ENCODE data around the gene LRRC75B.

LRRC75B gene

DNA sequence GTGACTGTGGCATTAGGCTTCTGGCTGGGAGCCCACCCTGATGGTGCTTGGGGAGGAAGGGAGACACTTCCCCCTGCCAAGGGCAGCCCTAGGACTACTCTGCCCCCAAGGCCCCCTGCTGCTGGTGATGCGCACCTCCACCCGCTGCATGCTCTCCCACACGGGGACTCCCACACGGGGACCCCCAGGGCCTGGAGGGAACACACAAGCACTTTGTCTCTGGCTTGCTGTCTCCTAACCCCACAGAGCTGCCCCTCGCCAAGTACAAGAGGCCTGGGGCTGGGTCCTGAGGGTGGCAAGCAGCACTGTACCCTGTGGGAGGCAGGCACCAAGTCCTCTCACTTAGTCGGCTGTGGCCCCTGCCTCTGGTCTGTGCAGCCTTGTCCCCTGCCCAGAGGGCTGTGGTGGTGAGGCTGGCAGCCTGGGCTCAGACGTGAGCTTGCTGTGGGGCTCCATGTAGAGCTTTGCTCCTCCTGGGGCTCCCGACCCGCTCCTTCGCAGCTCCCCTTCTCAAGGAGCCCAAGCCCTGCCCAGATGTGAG, 7.9 kb downstream of the LRRC75B start:
- no peak for DNase-seq

DNA sequence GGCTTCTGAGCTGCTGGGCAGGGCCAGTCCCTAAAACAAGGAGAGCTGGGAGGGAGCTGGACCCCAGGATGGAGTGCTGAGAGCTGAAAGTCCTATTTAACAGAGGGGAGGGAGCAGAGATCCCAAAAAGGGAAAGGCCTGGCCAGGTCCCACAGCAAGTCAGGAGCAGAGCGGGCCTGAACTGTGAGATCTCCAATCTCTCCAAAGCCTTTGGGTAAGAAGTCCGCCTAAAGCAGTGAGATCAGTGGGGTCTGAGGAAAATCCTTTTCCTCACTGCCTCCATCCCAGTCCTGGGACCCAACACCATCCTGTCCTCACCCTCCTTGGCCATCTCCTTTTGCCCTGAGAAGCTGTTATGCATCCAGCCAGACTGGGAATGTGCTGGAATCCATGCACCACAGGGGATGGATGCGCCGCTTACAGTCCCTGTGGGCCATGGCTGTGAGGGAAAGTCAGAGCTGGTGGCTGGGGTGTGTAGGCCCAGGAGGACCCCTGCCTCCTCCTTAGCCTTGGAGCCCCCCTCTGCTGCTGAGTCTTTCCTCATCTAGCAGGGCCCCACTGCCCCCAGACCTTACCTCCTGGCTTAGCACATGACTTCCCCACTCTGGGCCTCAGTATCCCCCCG, 8.6 kb downstream of the LRRC75B start:
- DNase-seq, result no peak

DNA sequence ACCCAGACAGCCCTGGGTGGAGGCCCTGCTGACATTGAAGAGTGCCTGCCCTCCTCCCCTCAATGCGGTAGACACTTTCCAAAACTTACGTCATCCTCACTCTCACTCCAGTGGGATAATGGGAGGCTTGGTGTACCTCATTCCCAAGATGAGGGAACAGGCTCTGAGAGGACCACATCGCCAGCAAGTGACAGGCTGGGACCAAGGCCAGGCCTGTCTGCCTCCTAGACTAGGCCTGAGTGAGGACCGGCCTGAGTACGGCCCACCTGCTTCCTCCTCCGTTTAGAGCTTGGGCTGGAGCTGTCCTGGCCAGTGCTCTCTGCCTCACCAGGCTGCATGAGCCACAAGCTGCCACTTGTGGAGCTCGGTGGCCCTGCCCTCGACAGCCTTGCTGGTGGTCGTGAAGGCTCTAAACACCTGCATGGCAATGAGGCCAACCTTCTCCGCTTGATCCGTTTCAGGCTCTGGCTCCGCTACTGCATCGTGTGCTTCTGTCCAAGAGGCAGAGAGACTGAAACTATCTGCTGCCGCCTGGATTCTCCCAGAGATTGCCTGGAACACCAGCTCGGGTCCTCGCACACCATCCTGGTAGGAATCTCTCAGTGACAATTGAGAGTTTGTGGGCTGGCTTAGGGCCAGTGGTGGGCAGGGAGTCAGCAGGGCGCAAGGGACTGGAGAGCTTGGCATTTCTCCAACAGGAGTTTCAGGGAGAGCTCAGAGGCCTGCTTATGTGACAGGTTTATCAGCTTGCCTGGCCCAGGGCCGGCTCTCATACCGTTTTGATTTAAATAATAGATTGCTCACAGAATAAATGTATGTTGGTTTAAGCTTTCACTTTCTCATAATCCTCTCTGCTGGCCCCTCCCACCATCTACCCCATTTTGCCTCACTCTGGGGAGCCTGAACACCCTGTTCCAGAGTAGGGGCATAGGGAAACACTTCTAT, 9.4 kb downstream of the LRRC75B start:
- DNase-seq, result no peak

DNA sequence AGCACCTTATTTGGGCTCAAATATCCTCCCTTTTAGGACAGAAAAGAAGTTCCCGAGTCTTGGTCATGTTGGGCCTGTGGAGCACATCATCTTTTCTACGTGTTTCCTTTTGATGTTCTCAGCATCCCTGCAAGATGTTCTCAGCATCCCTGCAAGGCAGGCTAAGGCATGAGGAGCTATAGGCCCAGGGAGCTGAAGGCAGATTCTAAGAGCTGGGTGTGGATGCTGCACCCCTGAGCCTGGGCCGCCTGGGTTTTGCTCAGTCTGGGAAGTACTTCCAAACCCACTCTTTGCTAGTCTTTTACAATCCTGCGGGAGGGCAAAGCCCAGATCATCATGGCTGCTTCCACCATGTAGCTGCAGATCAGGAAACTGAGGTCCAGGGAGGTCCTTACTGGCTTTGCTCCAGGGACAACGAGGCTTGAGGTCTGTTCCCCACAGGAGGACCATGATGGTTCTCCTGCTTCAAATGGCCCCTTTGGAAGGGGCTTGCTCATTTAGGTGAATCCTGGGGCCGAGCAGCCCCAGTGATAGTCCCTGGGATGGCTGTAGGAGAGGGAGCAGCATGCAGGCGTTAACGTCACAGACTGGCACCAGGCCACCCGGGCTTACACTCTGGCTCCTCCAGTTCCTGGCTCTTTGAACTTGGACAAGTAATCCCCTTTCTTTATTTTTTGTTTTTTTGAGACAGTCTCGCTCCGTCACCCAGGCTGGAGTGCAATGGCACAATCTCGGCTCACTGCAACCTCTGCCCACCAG, 10.6 kb downstream of the LRRC75B start:
- DNase-seq, result no peak

DNA sequence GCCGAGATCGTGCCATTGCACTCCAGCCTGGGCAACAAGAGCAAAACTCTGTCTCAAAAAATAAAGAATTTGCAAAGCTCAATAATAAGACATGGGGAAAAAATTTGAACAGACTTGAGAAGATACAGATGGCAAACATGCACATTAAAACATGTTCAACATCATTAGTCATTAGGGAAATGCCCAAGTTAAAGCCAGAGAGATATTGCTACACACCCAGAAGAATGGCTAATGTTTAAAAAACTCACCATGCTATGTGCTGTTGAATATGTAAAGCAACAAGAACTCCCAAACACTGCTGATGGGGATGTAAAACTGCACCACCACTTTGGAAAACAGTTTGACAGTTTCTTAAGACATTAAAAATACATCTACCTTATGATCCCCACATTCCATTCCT, 12.6 kb downstream of the LRRC75B start:
- DNase-seq, result no peak

DNA sequence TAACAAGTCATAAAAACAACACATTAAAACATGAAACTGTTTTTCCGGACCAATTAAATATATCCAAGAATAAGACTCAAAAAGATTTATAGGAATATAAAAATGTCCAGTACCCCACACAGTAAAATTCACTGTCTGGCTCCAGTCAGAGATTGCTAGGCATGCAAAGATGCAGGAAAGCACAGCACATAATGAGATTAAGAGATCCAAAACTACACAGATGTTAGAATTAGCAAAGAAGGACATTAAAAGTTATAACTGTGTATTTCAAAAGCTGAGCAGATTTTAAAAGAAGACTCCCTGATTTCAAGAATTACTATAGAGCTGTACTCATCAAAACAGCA, 13.6 kb downstream of the LRRC75B start:
- no peak for DNase-seq

DNA sequence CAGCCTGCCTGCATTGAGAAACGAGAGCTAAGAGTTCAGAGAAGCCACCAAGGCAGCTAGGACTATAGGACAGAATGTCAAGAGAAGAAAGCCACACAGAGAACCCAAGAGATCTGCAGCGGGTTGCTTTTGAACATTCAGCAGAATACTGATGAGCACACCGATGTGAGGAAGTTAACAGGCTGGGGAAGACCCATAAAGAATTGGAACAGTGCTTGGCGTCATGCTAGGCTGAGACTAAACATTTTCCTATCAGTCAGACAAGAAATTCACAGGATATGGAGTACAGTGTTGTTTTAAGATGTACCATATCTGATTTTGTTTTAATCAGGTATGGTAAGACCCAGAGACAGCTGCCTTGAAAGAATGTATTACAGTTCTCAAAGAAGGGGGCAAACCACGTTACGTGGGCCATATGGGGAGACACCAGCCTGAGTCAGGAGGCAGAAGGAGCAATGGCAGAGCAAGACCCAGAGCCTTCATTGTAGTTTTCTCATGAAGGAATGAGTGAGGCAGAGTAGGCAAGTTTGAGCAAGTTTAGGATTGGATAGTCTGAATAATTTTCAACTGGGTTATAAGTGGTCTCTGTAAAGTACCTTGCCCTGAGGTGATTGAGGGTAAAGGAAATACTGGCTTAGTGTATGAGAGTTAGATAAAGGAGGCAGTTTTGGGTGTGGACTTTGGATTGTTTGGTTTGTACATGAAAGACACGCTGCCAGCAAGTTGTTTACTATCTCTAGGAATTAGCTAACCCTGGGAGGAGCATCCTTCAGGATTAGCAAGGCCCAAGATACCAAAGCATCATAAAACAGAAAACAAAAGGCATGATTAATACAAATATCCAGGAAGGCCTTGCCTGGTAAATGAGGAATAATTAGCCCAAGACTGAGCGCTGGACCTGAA, 14.3 kb downstream of the LRRC75B start:
- no peak for DNase-seq

DNA sequence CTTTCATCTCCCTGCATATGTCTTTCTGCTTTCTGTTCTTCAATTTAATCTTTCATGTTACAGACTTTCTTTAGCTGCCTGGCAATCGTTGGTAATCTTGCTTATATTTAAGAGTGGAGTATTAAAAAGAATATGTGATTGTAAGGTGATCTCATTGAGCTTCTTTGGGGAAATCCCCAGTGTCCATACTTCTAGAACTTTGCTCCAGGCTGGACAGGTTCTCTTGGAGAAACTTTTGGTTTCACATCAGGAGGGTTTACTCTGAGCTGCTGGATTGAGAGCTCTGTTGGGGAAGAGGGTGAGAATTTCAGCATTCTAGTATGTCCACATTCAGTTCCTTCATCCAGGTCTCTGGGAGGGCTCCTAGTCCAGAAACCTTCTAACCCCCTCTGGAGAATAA, 16.1 kb downstream of the LRRC75B start:
- no peak for DNase-seq

DNA sequence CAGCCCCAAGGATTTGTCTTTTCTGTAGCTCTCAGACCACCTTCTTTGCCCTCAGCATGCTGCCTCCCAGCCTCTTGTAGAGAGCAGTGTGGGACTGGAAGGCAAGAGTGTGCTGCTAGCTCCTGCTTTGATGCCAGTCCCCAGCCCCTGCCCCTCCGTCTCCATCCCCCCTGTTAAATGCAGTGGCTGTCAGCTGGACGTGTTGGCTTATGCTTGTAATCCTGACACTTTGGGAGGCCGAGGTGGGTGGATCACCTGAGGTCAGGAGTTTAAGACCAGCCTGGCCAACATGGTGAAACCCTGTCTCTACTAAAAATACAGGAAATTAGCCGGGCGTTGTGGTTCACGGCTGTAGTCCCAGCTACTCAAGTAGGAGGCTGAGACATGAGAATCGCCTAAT, 21.6 kb downstream of the LRRC75B start:
- DNase-seq, result no peak

DNA sequence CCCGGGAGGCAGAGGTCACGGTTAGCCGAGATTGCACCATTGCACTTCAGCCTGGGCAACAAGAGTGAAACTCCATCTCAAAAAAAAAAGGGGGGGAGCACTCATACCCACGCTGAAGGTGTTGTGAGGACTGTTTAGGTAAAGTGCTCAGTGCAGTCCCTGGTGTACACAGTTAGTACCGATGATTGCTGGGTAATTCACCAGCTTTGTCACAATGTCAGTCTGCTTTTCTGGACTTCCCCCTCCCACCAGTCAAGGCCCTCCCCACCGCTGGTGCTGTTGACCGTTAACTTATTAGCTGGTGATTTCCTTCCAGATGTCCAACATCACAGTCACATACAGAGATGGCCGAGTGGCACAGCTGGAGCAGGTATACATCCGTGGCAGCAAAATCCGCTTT, 25.2 kb downstream of the LRRC75B start:
- DNase-seq, result no peak

DNA sequence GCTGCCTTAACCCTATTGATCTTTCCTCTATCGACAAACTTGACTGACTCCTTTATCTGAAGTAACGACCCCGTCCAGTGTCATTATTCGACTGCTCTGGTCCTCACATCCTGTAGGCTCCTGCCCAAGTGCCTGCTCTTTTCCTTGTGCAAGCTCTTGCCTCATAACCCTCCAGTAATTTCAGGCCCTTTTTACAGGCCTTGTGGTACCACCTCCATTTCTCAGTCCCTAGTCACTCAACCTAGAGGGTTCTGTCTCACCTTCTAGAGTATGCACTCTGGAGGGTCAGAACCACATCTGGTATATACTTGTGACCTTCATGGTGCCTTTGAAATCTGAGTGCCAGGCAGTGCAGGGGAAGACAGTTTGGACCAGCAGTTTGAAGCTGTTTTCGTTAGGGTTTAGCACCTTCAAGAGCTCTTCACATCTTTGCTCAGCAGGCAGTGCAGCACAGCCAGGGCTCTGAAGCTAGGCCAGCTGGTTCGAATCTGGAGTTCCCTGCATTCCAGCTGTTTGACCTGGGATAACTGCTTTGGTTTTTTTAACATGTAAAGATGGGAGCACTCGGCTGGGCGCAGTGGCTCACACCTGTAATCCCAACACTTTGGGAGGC, 25.9 kb downstream of the LRRC75B start:
- no peak for DNase-seq

DNA sequence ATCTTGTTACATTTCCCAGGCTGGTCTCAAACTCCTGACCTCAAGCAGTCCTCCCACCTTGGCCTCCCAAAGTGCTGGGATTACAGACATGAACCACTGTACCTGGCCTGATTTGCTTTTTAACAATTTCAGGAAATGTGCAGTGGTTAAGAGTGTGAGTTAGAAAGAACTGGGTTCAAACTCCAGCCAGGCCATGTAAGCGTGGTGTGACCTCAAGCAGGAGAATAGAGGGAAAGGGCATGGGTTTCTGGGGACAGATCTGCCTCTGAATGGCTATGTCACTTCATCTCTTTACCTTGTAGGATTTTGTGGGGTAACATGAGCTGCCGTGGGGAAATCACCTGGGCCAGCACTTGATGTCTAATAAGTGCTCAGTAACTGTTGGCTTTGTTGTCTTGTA, 27.8 kb downstream of the LRRC75B start:
- no peak for DNase-seq

DNA sequence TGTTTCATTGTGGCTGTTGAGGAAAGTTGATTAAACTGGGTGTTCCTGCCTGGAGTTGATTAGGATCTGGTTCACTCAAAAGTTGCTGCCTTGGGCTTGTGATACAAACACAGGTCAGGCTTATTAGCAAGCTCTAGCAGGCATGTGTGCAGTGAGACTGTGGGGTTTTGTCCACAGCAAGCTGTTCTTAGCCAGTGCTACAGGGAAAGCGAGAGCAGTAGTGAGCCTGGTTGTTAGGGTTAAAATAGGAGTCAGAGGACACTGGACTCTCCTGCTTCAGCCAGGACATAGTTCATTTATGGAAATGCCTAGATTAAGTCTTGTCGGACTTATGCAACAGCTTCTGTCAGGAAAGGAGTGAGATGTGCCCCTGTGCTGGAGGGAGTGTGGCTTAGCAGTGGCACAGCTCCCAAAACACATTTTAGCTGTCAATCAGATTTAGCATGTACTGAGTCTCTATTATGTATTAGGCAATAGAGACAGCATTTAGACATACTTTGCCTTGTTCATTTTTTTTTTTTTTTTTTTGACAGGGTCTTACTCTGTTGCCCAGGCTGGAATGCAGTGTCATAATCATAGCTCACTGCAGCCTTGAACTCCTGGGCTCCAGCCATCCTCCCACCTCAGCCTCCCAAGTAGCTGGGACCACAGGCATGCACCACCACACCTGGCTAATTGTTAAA, 28.4 kb downstream of the LRRC75B start:
- DNase-seq, result no peak

DNA sequence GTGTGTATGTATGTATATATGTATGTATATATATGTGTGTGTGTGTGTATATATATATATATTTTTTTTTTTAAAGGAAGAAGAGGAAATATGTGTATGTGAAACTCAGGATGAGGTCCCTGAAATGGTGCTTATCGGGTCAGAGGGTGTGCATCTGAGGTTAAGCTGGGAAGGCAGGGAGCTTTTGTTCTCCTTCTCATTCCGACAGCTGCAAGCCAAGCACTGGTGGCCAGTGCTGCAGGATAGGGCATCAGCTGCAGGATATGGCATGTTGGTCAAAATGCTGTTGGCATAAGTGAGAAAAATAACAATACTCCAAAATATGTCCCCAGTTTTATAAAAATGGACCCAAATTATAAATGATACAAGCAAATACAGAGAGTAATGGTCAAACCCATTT, 29.6 kb downstream of the LRRC75B start:
- no peak for DNase-seq

DNA sequence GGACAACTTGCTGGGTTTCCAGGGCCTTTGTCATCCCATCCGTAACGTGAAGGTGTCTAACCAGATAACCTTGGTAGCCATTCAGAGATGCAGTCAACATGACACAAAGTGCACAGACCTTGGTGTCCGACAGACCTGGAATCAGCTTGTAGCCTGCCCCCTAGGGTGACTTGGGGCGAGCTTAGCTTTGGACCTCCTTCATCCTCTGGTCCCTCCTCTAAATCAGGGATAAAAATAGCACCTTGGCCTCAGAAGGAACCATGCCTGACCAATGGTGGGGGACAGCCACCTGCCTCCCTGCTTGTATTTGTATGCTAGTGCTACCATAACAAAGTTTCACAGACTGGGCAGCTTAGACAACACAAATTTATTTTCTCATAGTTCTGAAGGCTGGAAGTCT, 33.4 kb downstream of the LRRC75B start:
- no peak for DNase-seq

DNA sequence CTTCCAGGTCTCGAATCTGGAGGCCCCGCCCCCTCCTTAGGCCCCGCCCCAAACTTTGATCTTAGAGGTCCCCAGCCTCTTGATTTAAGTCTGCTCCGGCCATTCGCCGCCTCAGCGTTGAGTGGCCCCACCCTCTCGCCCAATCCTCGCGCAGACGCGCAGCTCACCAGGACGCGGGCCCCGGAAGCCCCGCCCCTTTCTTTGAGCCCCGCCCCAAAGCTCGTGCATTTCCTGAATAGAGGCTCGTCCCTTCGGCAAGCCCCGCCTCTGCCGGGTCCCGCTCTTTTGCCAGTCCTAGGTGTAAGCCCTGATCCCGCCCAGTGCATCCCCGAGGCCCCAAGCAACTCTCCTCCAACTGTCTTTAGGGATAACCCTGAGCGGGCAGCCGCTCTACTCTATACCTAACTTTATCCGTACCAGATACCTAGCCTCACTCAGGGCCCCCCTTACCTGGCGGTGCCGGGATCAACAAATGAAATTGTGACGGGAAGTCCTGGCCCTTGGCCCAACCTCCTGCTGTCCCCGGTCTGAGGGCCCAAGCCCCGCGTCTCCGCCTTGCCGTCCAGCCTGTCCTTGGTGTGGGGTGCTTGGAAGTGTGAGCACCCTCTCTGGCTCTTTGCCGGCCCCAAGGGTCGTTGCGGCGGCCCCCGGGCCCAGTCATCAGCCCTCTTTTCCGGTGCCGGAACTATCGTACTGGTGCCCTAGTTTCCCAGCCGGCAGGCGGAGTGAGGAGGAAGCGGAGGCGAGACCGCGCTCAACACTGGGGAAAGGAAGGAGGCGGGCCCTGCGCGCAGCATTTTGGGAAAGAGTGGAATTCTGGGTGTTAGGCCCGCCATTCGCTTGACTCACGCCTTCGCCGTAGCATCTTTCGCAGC, 37.5 kb downstream of the LRRC75B start, which contains the start of gene SNRPD3:
Gene SNRPD3 (plus strand): TSS at position 835 of the 875 bp plus-strand sequence. CDS start 1,676 bp downstream, outside the sequence.
- DNase-seq, result peak; percentile 93

DNA sequence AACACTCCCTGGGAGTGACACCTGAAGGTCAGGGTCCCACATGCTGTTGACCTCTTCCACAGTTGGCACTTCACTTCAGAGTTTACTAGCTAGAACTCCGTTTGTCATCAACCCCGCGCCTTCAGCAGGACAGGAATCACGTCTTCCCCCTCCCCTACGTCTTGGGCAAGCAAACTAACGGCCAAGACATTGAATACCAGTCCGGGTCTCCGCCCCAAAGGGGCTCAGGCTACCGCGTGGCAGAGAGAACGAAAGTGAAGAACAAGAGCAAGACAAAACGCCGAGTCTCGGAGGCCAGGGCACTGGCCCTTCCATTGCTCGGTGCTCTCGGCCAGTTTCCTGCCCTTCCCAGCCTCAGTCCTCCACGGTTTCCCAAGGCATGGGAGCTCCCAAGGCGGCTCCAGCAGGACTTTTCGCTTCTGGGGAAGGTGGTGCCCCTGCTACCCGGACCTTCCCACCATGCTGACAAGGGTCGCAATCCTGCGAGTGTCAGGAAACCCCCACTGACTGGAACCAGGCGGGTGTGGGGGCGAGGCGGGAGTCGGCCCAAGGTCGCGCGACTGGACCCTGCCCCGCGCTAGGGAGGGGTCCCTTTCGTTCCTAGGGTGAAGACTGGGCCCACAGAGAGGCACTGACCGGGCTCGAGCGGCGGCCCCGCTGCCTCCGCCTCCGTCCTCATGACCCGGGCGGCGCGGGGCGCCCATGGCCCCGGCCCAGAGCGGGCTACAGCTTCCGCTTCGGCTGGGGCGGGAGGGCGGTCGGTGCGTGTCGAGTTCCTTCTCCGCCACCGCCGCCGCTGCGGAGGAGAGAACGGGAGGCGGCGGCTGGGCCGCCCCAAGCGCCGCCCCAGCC, 38.3 kb downstream of the LRRC75B start, which contains the start of gene GUCD1:
Gene GUCD1 (minus strand): TSS at position 826 of the 852 bp plus-strand sequence. CDS start 147 bp downstream, at position 679.
- no peak for DNase-seq

DNA sequence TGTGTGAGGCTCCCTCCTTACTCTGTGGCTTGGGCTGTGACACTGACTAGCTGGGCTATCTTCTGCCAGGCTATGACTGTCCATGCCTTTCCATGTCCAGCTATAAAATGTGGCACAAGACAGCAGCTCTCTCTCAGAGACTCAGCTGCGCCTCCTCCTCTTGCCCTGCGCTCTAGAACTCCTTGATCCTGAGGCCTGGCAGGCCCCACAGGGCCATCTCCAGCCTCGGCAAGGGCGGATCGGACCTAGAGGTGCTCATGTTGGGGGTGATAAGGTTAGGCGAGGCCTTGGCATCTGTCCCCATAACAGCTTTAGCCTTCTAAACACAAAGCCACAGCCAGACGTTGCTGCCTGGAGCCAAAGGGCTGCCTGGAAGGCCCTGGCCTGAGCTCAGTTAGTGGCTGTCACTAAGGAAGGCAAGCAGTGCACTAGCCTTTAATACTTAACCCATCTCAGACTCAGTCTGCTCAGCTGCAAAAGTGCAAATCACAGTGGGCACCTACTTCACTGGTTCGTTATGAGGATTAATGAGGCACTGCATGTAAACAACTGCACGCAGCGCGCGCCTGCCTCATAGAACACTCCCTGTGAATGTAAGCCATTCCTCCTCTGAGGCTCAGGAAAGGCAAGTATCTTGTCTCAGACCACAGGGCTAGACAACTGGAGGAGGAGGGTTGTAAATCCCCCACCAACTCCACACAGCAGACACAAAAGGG, 39.1 kb downstream of the LRRC75B start:
- no peak for DNase-seq
